ENCODE measurements around the gene CALML6.

DNA sequence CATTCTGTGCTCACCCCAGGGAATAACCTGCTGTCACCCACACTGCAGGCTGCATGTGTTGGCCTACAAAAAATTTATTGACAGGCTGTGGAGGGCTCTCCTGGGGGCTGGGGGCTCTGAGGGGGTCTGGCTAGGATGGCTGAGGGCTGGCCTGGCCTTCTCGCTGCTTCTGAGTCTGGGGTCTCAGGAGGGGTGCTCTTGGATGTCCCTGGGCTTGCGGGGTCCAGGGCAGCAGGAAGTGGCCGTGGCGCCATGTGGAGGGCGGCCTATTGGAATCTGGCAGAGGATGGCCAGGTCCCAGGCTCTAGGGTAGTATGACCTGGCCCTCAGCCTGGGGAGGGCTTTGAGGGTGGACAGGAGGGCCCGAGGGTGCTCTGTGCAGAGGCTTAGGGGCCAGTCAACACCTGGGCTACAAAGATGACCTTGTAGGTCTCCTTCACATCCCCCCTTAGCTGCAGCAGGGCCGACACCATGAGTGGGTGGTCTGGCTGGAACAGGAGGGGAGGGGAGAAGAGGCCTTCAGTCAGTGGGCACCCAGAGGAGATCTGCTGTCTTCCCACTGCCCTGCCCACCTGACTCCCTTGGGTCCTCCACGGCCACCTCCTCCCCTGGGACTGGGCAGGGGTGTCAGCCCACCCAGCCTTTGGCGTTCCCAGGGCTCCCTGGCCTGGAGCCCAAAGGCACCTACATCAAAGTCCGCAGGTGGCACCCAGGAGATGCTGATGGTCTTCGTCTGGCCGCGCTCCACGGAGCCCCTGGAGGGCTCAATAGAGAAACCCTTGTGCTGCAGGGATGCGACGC is 7.0 kb downstream of the CALML6 start:
- TF ChIP-seq, protein P1, sequence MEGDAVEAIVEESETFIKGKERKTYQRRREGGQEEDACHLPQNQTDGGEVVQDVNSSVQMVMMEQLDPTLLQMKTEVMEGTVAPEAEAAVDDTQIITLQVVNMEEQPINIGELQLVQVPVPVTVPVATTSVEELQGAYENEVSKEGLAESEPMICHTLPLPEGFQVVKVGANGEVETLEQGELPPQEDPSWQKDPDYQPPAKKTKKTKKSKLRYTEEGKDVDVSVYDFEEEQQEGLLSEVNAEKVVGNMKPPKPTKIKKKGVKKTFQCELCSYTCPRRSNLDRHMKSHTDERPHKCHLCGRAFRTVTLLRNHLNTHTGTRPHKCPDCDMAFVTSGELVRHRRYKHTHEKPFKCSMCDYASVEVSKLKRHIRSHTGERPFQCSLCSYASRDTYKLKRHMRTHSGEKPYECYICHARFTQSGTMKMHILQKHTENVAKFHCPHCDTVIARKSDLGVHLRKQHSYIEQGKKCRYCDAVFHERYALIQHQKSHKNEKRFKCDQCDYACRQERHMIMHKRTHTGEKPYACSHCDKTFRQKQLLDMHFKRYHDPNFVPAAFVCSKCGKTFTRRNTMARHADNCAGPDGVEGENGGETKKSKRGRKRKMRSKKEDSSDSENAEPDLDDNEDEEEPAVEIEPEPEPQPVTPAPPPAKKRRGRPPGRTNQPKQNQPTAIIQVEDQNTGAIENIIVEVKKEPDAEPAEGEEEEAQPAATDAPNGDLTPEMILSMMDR (conservative IDR thresholded peaks at IDR 0.05; ENCODE audit: low read length): no peak
- TF ChIP-seq EZH2phosphoT487 (IDR thresholded peaks at IDR 0.05; ENCODE audit: borderline replicate concordance): no peak
